Skeletal muscle tissue (tissue), 4 donors: ENCODE data around the gene TAS2R9. TPM values are rescaled to one million over a fixed set of nuclear protein-coding genes. Genes with fewer than 3 reads are reported as not detected.

Experiments
- H3K27ac ChIP-seq: one replicate; pipeline ENCODE4 v1.7.0; 2013; ENCODE audit warnings: mild to moderate bottlenecking, low read depth, low read length, inconsistent platforms
- H3K27me3 ChIP-seq, 3 donors: one replicate each; pipeline ENCODE4 v1.7.0; 2013; ENCODE audit warnings: low read length in 3 of 3; ENCODE audit not compliant: control insufficient read depth in 3 of 3, insufficient read depth in 3 of 3
- H3K36me3 ChIP-seq, 3 donors: one replicate each; pipeline ENCODE4 v1.7.0; 2013; ENCODE audit warnings: low read length in 3 of 3; ENCODE audit not compliant: control insufficient read depth in 3 of 3, insufficient read depth in 3 of 3
- H3K4me1 ChIP-seq, 3 donors: one replicate each; pipeline ENCODE4 v1.7.0; 2013; ENCODE audit warnings: low read length in 3 of 3, mild to moderate bottlenecking in 3 of 3; ENCODE audit not compliant: control insufficient read depth in 3 of 3, insufficient read depth in 3 of 3
- H3K4me3 ChIP-seq, 3 donors: one replicate each; pipeline ENCODE4 v1.7.0; 2013; ENCODE audit warnings: low read length in 3 of 3
- H3K9ac ChIP-seq, 3 donors: one replicate each; pipeline ENCODE4 v1.7.0; 2013; ENCODE audit warnings: low read length in 3 of 3, mild to moderate bottlenecking in 3 of 3, moderate library complexity in 2 of 3, low read depth in 1 of 3
- H3K9me3 ChIP-seq, 3 donors: one replicate each; pipeline ENCODE4 v1.7.0; 2013; ENCODE audit warnings: low read length in 3 of 3; ENCODE audit not compliant: control insufficient read depth in 3 of 3
- total RNA-seq: library from RNA; depleted of rRNA; stranded (reverse); fragments of >200 nt; gene quantifications from one replicate; pipeline ENCODE4 v1.2.3, GENCODE V29; 2014
- donor health status: Osteomylitis.

The TAS2R9 gene
- 0.52 TPM for total RNA-seq

GRCh38 chr12:10810068-10810467 is at the start of gene TAS2R9:
Gene TAS2R9, minus strand, starts transcription at chr12:10810168. Its CDS starts 93 bp downstream, at chr12:10810075.
- H3K9ac ChIP-seq: no peak within 1 kb of the TSS
- H3K4me3 ChIP-seq: no peak within 1 kb of the TSS
- no peaks in the 10 kb centered on the region for H3K36me3 ChIP-seq

GRCh38 chr12:10855807-10856206 is 45.8 kb upstream of the TAS2R9 start:
- no peaks in the 10 kb centered on the region for H3K4me1 ChIP-seq
- H3K27ac ChIP-seq: no peak overlapping the region
- H3K27me3 ChIP-seq: no peaks in the 10 kb centered on the region
- H3K9ac ChIP-seq: no peak overlapping the region
- H3K4me3 ChIP-seq: no peak overlapping the region
- H3K36me3 ChIP-seq: peaks cover 0 to 8% (median 4%) of the 10 kb centered on the region in 3 donors
- peaks cover 0 to 3% (median 0%) of the 10 kb centered on the region in 3 donors for H3K9me3 ChIP-seq

More at GRCh38 chr12:10810068-10810467, at the start of gene TAS2R9:
- no peak within 1 kb of the TSS for H3K27ac ChIP-seq
- H3K27me3 ChIP-seq: no peaks in the 10 kb centered on the region
- no peaks in the 10 kb centered on the region for H3K9me3 ChIP-seq
- H3K4me1 ChIP-seq: no peaks in the 10 kb centered on the region

DNA sequence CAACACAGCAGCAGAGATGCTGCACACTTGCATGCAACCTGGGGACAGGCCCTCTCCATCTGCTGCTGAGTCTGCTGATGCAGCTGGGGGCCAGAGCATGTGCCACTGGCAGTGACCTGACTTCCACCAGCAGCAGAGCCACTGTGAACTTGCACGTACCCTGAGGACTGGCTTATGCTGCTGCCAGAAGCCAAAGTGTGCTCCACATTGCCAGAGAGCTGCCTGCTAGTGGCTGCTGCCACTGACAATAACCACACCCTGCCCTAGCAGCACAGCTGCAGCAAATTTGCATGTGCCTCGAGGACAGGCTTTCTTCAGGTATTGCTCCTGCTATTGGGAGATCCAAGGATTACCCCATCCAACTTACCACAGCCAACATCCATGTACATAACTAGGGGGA is 43.8 kb upstream of the TAS2R9 start:
- no peak overlapping the region for H3K9ac ChIP-seq
- no peaks in the 10 kb centered on the region for H3K27me3 ChIP-seq
- no peak overlapping the region for H3K4me3 ChIP-seq
- peaks cover 0 to 8% (median 4%) of the 10 kb centered on the region in 3 donors for H3K36me3 ChIP-seq
- H3K27ac ChIP-seq: no peak overlapping the region
- peaks cover 0 to 3% (median 0%) of the 10 kb centered on the region in 3 donors for H3K9me3 ChIP-seq
- H3K4me1 ChIP-seq: no peaks in the 10 kb centered on the region

GRCh38 chr12:10851243-10851858 is 41.4 kb upstream of the TAS2R9 start:
- Histone ChIP-seq H3K36me3 (peaks cover 0 to 10% (median 9%) of the 10 kb centered on the region in 3 donors), H3K4me1 (no peaks in the 10 kb centered on the region), H3K27me3 (no peaks in the 10 kb centered on the region), H3K9me3 (peaks cover 0 to 3% (median 0%) of the 10 kb centered on the region in 3 donors), H3K27ac (no peak overlapping the region), H3K4me3 (no peak overlapping the region), H3K9ac (no peak overlapping the region)

- Histone ChIP-seq H3K9me3 (no peaks in the 10 kb centered on the region), H3K9ac (no peak within 1 kb of the TSS), H3K36me3 (peaks cover 0 to 10% (median 5%) of the 10 kb centered on the region in 3 donors), H3K27ac (no peak within 1 kb of the TSS), H3K4me1 (no peaks in the 10 kb centered on the region), H3K27me3 (no peaks in the 10 kb centered on the region), H3K4me3 (no peak within 1 kb of the TSS)
Measured at GRCh38 chr12:10849425-10849878, 39.5 kb upstream of the TAS2R9 start, which contains the start of gene PRR4. Gene PRR4, minus strand, starts transcription at chr12:10849475. Its CDS starts 38 bp downstream, at chr12:10849437.

DNA sequence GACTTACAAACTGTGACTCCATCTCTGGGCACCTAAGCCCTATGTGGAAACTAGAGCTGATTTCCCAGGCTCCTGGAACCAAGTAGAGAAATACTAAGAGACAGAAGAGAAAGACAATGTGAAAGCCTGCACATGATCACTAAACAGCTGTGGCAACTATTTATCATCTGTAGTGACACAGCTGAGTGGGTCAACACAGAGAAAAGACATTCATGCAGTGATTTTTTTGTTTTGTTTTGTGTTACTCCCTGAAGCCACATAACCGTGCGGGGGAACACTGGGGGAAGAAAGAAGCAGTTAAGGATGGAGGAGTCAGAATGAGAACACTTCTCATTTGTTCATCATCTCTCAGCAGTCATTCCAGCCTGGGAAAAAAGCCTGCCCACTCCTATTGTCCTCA is 37.8 kb upstream of the TAS2R9 start:
- H3K9me3 ChIP-seq: no peaks in the 10 kb centered on the region
- no peaks in the 10 kb centered on the region for H3K4me1 ChIP-seq
- H3K36me3 ChIP-seq: peaks cover 2 to 14% (median 8%) of the 10 kb centered on the region in 3 donors
- no peak overlapping the region for H3K9ac ChIP-seq
- H3K27me3 ChIP-seq: no peaks in the 10 kb centered on the region
- H3K4me3 ChIP-seq: no peak overlapping the region
- no peak overlapping the region for H3K27ac ChIP-seq

DNA sequence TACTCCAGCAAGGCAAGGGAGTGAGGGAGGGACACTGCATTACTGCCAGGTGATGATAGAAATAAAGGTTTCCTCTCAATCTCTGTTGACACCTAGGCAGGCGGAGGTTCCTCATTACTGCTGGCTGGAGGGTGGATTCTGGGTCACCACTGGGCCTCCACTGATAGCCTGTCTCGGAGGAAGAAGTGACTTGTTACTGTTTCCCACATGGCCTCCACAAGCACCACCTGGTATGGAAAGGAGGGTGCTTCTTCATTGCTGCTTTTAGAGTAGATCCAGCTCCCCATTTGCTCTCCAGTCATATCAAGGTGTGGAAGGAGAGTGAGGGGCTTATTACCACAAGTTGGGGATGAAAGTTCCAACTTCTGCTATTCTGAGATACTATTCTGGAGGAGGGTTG is 32.9 kb upstream of the TAS2R9 start:
- H3K27me3 ChIP-seq: no peaks in the 10 kb centered on the region
- H3K9ac ChIP-seq: no peak overlapping the region
- H3K4me1 ChIP-seq: no peaks in the 10 kb centered on the region
- H3K36me3 ChIP-seq: peaks cover 3 to 12% (median 8%) of the 10 kb centered on the region in 3 donors
- H3K27ac ChIP-seq: no peak overlapping the region
- H3K4me3 ChIP-seq: no peak overlapping the region
- H3K9me3 ChIP-seq: no peaks in the 10 kb centered on the region

GRCh38 chr12:10838461-10838860 is 28.5 kb upstream of the TAS2R9 start:
- Histone ChIP-seq H3K4me1 (no peaks in the 10 kb centered on the region), H3K4me3 (no peak overlapping the region), H3K9me3 (no peaks in the 10 kb centered on the region), H3K36me3 (peaks cover 3 to 7% (median 5%) of the 10 kb centered on the region in 3 donors), H3K9ac (no peak overlapping the region), H3K27me3 (no peaks in the 10 kb centered on the region), H3K27ac (no peak overlapping the region)

DNA sequence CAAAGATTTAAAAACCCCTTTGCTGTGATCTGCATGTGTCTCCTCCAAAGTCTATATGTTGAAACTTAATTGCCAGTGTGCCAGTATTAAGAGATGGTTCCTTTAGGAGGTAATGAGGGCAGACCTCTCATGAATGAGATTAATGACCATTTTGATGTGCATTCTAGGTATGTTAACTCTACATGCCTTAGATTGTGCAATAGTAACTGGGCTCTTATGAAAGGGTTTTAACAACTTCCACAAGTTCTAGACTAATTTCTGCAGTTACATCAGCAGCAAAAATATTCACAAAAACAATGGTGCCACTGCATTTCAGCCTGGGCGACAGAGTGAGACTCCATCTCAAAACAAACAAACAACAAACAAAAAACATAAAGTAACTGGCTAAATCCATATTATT is 20.0 kb upstream of the TAS2R9 start:
- no peaks in the 10 kb centered on the region for H3K36me3 ChIP-seq
- H3K27ac ChIP-seq: no peak overlapping the region
- H3K9ac ChIP-seq: no peak overlapping the region
- no peak overlapping the region for H3K4me3 ChIP-seq
- H3K27me3 ChIP-seq: no peaks in the 10 kb centered on the region
- no peaks in the 10 kb centered on the region for H3K4me1 ChIP-seq
- no peaks in the 10 kb centered on the region for H3K9me3 ChIP-seq

DNA sequence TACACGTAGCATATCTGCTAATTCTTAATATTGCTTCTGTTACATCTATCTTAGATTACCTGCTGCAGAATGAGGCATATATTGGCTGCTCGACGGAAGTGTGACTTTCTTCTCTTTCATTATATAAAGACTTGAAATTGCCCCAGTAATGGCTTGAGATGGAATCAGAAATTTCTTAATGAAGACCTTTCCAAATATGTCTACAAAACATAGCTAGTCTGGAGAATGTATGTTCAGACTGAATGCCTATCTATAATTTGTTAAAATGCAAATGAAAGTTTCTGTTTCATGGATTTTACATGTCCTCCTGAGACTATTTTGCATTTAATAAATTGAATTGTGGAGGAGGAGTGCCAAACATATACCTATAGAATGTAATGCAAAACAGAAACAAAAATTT is 16.3 kb upstream of the TAS2R9 start, which contains the start of gene TAS2R10:
Gene TAS2R10, minus strand, starts transcription at position 101 of the 400 bp plus-strand sequence. Its CDS starts 89 bp downstream, at position 12.
- H3K27me3 ChIP-seq: no peaks in the 10 kb centered on the region

More for the DNA sequence above, 16.3 kb upstream of the TAS2R9 start, which contains the start of gene TAS2R10:
- Histone ChIP-seq H3K9ac (no peak within 1 kb of the TSS), H3K4me3 (no peak within 1 kb of the TSS), H3K9me3 (no peaks in the 10 kb centered on the region), H3K36me3 (no peaks in the 10 kb centered on the region), H3K27ac (no peak within 1 kb of the TSS), H3K4me1 (no peaks in the 10 kb centered on the region)
